Endothelial cell of umbilical vein (primary cell): ENCODE measurements around the gene TRIM71.

Experiments used
- CTCF ChIP-seq, 2 donors: IDR thresholded peaks; 1 replicate in 1 of 2; 2 replicates in 1 of 2; pipeline ENCODE4 v1.5.1; 2011; ENCODE audit warnings: low read length in 2 of 2, mild to moderate bottlenecking in 2 of 2, moderate library complexity in 2 of 2, control low read depth in 1 of 2, inconsistent platforms in 1 of 2, low read depth in 1 of 2; ENCODE audit not compliant: insufficient read depth in 1 of 2; ENCODE audit errors: extremely low read depth in 1 of 2
- EZH2 ChIP-seq: IDR thresholded peaks from 2 replicates; pipeline ENCODE4 v1.6.1; 2012; ENCODE audit warnings: borderline replicate concordance, low read depth, mild to moderate bottlenecking, moderate library complexity, low read length, inconsistent platforms; ENCODE audit not compliant: severe bottlenecking
- FOS ChIP-seq: IDR thresholded peaks from 2 replicates; pipeline ENCODE4 v1.6.1; 2011; ENCODE audit warnings: mild to moderate bottlenecking, low read length, moderate library complexity, borderline replicate concordance; ENCODE audit not compliant: insufficient read depth
- JUN ChIP-seq: IDR thresholded peaks from 2 replicates; pipeline ENCODE4 v1.6.1; 2011; ENCODE audit warnings: borderline replicate concordance, low read depth; ENCODE audit not compliant: insufficient read length, insufficient read depth
- MAX ChIP-seq: IDR thresholded peaks from 2 replicates; pipeline ENCODE4 v1.6.1; 2011; ENCODE audit not compliant: insufficient read depth, insufficient read length
- POLR2A ChIP-seq: IDR thresholded peaks from 2 replicates; pipeline ENCODE4 v1.6.1; 2012; ENCODE audit warnings: low read depth, mild to moderate bottlenecking, control low read depth, low read length
- POLR2AphosphoS5 ChIP-seq: IDR thresholded peaks from 2 replicates; pipeline ENCODE4 v1.6.1; 2012; ENCODE audit warnings: low read depth, mild to moderate bottlenecking, control low read depth, low read length, moderate library complexity; ENCODE audit not compliant: insufficient read depth

GRCh38 chr3:32844914-32845313, 27.1 kb downstream of the TRIM71 start:
- TF ChIP-seq CTCF (IDR thresholded peaks at IDR 0.05; ENCODE audit: extremely low read depth in 1 of 2, insufficient read depth in 1 of 2, low read depth in 1 of 2, low read length in 2 of 2) = no peak
- TF ChIP-seq POLR2A = no peak
- no peak for TF ChIP-seq EZH2
- TF ChIP-seq MAX = no peak
- TF ChIP-seq POLR2AphosphoS5 = no peak
- TF ChIP-seq JUN = no peak
- TF ChIP-seq FOS = no peak
